GM04503 (cell line): ENCODE results near the gene BEND4.

Experiments
- DNase-seq: peaks from one replicate; pipeline ENCODE4 v3.0.0-alpha.2; 2012; ENCODE audit warnings: low read depth

BEND4 gene

DNA sequence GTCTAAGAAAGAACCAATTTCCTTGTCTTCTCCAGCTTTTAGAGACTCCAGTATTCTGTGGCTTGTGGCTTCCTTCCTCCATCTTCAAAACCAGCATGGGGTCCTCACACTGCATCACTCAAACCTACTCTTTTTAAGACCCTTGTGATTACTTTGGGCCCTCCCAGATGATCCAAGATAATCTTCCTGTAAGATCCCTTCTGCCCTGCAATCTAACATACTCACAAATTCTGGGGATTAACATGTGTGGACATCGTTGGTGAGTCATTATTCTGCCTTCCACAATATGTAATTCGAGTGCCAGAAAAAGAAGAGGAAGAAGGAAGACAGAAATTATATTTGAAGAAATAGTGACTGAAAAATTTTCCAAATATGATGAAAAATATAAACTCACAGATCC lies 47.9 kb downstream of the BEND4 start:
- DNase-seq = peak; percentile 15

DNA sequence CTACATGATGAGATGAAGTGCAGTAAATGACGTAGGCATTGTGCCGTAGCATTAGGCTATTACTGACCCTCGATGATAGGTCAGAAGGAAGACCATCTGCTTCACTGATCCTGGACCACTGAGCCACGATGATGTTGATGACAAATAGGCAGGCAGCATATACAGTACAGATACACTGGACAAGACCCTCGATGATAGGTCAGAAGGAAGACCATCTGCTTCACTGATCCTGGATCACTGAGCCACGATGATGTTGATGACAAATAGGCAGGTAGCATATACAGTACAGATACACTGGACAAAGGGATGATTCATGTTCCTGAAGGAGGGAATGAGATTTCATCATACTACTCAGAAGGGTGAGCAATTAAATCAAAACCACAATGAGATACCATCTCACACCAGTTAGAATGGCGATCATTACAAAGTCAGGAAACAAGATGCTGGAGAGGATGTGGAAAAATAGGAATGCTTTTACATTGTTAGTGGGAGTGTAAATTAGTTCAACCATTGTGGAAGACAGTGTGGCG lies 50.9 kb downstream of the BEND4 start:
- no peak for DNase-seq

DNA sequence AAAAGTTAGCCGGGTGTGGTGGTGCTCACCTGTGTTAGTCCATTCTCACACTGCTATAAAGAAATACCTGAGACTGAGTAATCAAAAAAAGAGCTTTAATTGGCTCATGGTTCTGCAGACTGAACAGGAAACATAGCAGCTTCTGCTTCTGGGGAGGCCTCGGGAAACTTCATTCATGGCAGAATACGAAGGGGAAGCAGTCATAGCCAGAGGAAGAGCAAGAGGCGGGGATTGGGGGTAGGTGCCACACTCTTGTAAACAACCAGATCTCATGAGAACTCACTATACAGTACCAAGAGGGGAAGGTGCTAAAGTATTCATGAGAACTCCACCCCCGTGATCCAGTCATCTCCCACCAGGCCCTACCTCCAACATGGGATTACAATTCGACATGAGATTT lies 64.1 kb downstream of the BEND4 start:
- DNase-seq = no peak

DNA sequence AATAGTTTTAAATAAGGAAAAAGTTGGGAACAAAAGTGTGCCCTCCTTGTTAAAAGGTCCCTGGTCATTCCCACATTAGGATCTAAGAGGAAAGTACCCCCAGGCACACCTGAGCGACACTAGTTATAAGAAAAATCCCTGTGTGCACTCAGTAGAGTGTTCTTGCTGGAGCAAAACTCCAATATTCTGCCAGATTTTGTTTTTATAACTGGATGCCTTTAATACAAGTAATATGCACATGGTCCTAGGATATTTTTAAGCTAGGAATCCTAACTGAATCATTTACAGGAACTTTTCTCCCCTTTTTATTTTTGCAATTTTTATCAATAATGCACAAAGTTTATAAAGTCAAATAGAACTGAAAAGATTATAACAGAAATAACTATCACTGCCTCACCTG lies 68.6 kb downstream of the BEND4 start:
- DNase-seq = no peak

DNA sequence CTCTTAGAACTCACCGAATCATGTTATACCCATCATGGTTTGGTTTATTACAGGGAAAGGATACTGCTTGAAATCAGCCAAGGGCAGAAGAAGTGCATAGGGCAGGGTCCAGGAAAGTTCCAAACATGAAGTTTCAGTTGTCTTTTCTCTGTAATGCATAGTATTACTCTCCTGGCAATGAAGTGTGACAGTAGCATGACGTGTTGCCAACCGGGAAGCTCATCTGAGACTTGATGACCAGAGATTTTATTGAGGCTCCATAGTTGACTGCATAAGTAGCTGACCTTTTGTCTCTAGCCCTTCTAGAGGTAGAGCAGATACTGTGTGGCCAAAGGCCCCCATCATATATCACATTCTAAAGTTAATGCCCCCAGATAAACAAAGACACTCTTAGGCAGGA lies 72.1 kb downstream of the BEND4 start:
- DNase-seq = no peak

DNA sequence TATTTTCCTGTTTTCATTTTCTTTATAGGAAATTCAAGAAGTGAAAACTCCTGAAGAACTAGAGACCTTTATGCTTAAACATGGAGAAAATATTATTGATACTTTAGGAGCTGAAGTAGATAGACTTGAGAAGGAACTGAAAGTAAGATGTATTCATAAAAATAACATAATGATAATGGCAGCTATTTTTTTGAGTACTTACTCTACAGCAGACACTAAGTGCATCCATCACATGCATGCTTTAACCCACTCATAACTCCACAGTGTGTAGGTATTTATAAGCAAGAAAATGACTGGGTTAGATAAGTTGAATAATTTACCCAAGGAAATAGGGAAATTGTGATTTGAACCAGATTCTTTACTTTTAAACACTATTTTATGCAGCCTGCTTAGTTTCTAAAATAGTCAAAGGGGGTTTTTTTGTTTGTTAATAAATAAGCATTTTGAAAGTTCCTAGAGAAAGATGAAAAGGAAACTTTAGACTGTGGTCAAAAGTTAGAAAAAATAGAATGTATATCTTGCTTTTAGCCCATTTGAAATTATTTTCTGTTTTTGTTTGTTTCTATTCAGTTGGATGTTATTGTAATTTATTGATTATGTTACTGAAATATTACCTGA lies 74.2 kb downstream of the BEND4 start:
- no peak for DNase-seq

DNA sequence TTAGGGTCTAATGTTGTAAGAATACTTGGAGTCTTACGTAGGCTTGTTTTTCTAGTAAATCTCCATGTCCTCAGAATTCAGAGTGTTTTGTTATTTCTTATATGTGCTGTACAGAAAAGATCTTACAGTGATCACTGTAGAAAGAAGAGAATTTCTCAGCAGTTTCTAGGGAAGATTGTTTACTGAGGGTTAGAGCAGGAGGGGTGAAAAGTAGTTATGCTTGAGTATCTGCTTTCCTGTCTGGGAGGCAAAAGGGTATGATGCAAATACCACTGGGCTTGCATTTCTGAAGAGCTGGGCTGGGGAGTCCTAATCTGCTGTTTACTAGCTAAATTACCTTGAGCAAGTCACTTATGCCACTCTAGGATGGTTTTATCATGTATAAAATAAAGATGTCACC lies 78.2 kb downstream of the BEND4 start:
- DNase-seq = no peak

DNA sequence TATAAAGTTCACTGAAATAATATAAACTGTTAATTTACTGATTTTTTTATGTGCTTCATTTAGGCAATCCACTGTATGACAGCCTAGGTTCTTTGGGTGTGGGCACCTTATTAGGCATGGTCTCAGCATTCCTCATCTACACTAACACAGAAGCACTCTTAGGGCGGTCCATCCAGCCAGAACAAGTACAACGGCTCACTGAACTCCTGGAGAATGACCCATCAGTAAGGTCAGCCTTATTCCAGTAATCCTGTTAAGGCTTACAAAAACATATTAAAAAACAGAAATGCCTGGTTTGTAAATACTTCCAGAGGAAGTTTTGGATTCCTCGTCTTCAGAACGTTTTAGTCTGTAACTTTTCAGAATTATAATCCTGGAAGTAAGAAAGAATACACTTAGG lies 82.0 kb downstream of the BEND4 start:
- no peak for DNase-seq

DNA sequence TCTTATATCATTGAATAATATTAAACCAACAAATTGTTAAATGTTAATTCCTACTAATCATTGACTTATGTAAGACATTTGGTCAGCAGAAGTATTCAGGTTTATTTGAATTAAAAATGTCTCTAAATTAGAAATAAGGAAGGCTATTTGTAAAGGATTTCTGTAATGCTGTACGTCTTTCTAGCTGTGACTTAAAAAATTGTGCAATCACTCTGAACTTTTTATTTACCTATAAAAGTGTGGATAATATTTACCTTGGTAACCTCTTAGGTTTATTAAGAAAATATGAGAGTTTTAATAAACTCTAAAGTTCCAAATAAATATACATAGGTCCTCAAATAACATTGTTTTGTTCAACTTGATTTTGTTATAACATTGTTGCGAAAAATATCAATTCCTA lies 85.2 kb downstream of the BEND4 start:
- DNase-seq = no peak

DNA sequence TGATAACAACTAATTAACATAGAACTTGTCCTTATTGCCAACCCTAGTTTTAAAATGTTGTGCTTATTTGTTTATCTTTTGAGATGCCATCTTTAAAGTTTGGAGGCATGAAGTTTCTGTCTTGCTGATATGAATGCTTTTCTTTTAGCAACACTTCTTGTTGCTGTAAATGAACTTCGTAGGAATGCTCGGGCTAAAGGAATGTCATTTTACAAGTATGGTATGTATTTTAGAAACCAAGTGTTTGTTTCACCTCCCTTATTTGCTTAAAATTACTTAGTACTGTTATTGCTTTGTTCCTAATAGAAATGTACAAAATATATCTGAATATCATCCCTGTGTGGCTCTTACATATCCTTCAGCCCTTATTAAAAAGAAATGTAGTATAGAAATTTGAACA lies 86.1 kb downstream of the BEND4 start:
- DNase-seq = no peak
